GM18870 (cell line): ENCODE results near the gene MINPP1.

Experiments used
- ATAC-seq: cut with Tn5 transposase; IDR thresholded peaks from one replicate; pipeline ENCODE4 v1.9.1; 2021; ENCODE audit warnings: moderate library complexity; ENCODE audit not compliant: unreplicated experiment

Gene MINPP1

DNA sequence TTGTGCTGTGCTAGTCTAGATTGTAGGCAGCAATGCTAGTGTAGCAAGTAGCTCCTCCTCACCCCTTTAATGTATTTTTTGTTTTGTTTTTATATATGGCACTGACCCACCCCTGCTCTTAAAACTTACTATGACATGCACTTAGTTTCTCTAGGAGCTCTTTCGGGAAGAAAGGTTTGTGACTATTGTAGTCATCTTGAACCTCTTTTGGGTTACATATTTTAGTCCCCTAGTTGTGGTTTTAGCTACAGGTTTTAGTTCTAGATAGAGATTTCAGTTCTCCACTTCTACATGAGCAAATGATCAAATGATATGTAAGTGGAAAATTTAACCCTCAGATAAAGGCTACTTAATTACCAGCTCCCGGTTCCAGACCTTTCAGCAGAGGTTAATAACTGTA, 14.9 kb downstream of the MINPP1 start:
- ATAC-seq: peak; percentile 64

DNA sequence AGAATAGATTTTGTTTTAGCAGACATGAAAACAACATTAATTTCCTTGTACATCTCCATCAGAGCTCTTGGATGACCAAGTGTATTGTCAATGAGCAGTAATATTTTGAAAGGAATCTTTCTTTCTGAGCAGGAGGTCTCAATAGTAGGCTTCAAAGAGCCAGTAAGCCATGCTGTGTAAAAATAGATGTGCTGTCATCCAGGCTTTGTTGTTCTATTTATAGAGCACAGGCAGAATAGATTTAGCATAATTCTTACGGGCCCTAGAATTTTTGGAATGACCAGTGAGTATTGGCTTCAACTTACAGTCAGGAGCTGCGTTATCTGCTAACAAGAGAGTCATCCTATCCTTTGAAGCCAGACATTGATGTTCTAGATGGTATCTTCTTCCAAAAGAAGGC, 19.0 kb downstream of the MINPP1 start:
- no peak for ATAC-seq

DNA sequence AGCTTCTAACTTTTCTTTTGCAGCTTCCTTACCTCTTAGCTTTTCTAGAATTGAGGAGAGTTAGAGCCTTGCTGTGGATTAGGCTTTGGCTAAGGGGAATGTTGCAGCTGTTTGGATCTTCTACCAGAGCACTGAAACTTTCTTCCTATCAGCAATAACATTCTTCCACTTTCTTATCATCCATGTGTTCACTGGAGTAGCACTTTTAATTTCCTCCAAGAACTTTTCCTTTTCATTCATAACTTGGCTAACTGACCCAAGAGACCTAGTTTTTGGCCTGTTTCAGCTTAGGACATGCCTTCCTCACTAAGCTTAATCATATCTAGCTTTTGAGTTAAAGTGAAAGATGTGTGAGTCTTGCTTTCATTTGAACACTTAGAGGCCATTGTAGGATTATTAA, 19.6 kb downstream of the MINPP1 start:
- ATAC-seq: no peak

DNA sequence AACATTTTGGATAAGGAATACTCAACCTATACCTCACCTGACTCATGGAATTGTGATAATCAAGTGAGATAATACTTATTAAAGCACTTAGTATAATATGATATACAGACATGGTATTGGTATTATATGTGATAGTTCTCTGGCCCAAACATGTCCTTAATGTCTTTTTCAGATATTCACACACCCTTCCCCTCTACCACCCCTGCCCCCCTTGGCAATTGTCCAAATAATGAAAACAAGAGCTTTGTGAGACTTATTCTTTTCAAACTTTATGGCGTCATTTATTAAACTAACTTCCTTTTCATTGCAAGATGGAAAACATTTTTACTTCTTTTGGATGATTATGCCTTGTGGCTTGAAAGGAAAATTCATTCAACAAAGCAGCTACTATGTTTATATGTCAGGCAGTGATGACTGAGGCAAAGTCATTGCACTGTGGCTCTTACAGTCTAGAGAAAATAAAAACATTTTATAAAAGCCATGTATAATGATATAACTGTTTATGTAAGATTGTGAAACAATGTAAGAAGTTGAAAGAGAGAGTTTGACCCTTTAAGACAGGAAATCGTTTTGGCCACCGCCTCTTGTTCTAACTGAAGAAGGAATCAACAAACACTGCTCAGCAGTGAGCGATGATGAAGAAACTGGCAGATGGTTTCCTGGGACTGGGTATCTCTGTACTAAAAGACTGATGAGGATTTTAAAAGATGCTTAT, 27.4 kb downstream of the MINPP1 start:
- ATAC-seq: no peak

DNA sequence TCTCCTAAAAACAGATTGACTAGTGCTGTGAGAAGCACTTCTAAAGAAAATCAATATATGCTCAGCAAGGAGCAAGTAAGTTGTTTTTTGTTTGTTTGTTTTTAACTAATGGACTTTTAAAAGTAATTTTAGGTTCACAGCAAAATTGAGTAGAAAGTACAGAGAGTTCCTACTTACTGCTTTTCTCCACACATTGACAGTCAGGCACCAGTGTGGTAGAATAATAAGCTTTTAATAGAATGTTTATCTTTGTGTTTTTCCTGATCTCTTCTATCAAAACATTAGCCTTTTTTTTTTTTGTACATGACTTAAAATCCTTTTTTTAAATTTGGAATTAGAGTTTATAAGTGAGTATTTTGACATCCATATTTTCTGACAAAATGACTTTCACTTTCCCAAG, 28.0 kb downstream of the MINPP1 start:
- no peak for ATAC-seq

DNA sequence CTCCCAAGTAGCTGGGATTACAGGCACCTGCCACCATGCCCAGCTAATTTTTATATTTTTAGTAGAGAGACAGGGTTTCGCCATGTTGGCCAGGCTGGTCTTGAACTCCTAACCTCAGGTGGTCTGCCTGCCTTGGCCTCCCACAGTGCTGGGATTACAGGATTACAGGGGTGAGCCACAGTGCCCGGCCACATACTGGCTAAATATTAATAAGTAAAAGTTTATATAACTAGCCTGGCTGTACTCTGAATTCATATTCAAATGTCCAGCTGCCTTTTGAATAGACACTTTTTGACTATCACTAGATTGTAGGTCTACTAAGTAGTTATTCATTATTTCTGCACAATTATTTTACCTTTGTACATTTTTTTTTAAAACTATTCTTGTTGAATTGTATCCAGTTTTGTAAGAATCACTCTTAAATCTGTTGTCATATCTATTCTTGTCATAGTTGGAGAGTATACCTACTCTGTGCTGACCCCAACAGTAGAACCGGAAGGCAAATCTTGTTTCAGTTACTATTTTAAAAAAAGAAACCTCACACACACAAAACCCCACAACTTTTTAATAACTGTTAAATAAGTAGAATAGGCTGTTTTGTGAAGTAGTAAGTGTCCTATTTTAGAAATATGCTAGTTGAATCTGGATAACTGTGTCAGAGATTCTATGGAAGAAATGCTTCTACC, 29.6 kb downstream of the MINPP1 start:
- no peak for ATAC-seq

DNA sequence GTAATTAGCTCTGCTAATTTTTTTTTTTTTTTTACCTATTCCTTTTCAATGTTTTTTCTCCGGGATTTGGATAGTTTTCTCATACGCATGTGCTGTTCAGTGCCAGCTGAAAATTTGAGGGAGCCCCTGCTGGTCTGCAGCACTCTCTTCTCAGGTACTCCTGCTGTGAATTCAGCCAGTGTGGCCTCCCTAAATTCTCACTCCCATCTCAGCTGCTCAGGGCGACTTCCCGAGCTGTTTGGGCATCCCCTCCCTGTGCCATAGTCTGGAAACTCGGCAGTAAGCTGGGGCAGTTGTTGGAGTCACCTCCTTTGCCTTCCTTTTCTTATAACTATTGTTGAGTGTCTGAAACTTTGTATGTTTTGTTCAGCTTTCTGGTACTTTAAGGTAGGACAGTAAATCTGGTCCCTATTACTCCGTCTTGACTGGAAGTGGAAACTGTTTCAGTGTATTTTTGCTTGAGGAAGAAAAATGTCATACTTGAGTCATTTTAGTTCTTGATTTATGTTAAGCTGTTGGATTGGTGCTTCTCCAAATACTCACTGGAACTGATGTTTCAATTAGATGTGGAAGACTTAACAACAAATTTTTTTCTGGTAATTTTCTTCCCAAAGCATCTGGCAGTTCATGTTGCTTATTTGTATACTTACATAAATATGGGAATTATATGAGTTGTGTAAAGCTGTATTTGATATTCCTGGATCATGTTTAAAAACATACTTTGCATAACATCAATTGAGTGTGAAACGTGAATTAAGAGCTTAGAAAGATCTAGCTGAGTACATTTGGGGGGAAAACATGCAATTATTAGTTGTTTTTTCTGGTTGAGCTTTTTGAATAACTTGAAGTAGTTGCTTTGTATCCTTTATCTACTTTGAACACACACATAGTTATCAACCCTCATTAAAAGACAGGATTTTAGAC, 33.7 kb downstream of the MINPP1 start:
- no peak for ATAC-seq

DNA sequence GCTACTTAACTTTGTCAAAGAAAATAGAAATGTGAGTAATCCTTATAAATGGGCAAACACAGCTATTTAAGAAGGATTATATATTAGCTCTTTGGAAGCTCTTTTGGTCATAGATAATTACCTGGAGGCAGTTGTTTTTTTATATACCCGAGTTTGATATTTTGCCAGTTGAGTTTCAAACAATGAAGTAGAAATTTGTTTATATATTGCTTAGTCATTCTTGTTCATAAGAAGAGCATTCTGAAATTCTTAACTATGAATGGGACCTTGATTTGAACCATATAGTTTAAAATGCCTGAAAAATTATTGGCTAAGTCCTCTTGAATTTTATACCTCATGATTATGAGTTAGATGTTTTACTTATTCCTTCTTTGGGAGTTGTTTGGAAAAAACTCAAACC, 36.4 kb downstream of the MINPP1 start:
- no peak for ATAC-seq

DNA sequence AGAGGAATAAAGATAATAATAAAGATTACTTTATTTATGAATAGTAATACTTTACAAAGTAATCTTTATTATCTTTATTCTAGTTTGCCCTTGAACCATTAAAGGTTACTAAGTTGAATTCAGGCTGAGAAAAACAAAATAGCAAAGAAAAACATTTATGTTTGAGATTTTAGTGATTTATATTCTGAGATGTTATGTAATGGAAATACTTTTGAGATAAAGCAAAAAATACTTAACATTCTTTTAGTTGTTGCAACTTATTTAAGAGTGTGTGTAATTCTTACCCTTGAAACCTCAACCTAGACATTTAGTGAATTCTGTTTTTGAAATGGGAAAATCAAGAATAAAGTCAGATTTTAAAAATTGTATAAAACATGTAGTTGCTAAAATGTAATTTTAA, 40.0 kb downstream of the MINPP1 start:
- no peak for ATAC-seq

DNA sequence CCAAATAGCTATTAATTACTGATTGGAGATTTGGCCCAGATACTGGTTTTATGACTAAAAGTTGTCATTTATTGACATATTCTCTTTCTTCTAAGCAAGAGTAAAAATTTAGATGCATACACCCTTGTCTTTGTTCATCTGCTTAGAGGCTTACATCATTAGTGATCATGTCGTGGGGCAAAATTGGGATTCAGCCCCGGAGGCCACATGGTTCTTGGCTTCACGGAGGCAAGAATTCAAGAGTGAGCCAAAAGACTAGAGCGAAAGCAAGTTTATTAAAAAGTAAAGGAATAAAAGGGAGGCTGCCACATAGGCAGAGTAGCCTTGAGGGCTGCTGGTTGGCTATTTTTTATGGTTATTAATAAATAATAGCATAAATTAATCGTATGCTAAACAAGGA, 41.1 kb downstream of the MINPP1 start:
- ATAC-seq: no peak

DNA sequence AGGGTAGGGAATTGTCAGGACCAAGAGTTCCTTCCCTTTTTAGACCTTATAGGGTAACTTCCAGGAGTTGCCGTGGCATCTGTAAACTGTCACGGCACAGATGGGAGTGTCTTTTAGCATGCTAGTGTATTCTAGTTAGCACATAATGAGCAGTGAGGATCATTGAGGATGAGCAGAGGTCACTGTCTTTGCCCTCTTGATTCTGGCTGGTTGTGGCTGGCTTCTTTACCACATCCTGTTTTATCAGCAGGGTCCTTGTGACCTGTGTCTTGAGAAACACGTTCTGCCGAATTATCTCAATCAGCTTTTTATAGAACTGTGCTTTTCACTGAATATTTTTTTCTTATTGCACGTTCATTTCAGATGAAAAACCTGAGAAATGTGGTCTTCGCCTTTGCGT, 41.5 kb downstream of the MINPP1 start:
- ATAC-seq: no peak

DNA sequence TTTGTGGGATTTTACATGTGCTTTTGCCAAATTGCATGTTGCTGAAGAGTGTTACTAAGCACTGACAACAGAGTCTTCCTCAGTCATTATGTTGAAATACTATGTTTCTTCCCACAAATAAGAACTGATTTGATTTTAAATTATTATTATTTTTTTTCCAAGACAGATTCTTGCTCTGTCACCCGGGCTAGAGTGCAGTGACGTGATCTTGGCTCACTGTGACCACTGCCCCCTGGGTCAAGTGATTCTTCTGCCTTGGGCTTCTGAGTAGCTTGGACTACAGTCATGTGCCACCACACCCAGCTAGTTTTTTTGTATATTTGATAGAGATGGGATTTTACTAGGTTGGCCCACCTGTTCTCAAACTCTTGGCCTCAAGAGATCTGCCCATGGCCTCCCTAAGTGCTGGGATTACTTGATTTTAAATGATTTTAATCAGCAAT, 42.3 kb downstream of the MINPP1 start:
- no peak for ATAC-seq

DNA sequence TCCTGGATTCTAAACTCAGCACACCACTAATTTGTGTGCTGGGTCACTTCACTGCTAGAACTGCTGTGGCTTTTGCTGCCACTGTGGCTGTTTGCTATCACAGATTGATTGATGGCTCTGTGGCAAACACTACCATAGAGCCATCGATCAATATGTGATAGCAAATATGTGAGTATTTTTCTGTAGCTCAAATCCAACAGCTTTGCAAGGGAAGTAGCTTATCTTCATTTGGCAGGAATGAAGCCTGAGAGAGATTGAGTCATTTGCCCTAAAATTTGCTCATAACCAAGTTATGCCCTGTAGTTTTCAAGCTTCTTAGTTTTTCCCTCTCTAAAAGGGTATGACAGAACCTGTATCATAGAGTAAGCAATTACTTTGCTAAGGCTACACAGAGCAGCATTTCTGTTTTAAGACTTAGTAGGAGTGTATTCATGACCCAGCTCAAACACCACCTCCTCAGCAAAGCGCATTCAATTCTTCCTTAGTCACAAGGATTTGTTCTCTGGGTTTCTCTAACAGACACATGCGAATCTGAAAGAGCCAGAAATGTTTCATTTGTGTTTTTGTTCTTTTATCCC, 43.1 kb downstream of the MINPP1 start:
- ATAC-seq: no peak

DNA sequence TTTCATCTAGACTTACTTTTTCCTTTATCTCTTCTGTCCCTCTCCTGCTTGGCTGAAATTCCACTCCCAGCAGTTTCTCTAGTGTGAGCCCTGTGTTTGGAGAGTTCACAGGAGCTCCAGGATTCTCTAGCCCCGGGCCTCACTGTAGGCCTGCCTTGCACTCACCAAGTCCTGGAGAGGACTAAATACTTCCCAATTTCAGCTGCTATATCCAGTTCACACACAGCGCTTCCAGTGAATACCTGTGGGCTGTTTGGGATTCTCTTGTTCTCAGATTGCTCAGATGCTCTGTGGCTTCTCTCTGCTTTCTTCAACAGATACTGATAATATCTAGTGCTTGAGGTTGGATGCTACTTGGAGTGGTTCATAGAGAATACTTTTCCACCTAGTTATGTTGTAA, 46.0 kb downstream of the MINPP1 start:
- ATAC-seq: no peak

DNA sequence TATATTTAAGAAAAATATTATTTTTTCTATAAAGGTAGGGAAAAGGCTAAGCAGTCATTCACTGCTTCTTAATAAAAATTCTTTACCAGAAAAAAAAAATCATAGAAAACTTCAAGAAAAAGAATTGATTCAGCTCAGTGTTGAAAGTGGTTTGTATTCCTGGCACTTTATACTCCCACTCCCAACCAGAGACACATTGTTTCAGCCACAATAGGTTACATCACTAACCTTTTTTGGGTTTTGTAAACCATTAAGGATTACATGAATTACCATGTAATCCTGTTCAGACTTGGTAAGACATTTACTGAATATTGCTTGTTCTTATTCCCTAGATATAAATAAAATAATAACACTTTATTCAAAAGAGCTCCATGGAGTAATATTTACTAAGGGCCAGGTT, 46.6 kb downstream of the MINPP1 start:
- no peak for ATAC-seq

DNA sequence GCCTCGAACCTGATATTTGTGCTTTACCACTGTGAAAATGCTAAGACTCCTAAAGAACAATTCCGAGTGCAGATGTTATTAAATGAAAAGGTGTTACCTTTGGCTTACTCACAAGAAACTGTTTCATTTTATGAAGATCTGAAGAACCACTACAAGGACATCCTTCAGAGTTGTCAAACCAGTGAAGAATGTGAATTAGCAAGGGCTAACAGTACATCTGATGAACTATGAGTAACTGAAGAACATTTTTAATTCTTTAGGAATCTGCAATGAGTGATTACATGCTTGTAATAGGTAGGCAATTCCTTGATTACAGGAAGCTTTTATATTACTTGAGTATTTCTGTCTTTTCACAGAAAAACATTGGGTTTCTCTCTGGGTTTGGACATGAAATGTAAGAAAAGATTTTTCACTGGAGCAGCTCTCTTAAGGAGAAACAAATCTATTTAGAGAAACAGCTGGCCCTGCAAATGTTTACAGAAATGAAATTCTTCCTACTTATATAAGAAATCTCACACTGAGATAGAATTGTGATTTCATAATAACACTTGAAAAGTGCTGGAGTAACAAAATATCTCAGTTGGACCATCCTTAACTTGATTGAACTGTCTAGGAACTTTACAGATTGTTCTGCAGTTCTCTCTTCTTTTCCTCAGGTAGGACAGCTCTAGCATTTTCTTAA, 47.7 kb downstream of the MINPP1 start:
- no peak for ATAC-seq

DNA sequence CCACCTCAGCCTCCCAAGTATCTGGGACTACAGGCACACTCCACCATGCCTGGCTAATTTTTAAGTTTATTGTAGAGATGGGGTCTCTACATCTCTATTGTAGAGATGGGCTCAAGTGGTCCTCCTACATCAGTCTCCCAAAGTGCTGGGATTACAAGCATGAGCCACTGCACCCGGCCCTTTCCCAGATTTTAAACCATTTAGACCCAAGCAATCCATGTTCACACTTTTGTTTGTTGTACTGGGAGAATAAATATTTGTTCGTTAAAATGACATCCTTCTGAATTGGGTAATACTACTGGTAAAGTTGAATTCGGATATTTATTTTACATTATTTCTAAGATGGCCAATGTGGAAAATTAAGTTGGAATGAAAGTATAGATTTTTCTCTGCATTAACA, 52.7 kb downstream of the MINPP1 start:
- no peak for ATAC-seq

DNA sequence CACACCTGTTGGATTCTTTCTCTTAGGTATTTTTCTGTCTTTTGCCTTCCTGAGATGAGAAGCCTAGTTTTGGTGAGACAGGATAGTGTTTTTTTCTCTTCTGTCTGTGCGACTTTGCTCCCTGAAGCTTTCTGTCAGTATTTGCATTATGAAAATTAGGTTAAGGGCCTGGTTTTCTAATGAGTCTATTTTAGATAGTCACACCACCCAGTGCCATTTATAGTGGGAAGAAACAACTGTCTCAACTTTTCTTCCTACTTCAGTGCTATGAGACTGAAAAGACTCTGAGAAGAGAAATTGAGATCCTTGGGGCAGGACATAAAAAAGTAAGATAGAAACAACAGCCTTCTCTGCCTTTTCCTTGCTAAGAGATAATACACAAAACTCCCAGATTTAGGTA, 53.6 kb downstream of the MINPP1 start:
- no peak for ATAC-seq

DNA sequence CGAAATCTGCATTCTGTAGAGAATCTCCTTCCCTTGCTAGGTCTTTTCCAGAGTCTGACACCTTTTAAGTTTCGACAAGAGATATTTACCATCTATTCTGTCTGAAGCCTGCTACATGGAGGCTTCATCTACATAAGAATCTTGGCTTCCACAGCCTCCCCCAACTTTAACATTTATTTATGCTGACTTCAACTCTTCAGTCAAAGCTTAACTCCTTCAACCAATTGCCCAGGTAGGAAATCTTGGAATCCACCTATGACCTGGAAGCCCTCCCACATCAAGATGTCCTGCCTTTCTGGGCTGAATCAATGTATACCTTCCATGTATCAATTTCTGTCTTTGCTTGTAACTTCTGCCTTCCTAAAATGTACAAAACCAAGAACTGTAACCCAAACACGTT, 54.7 kb downstream of the MINPP1 start:
- no peak for ATAC-seq

DNA sequence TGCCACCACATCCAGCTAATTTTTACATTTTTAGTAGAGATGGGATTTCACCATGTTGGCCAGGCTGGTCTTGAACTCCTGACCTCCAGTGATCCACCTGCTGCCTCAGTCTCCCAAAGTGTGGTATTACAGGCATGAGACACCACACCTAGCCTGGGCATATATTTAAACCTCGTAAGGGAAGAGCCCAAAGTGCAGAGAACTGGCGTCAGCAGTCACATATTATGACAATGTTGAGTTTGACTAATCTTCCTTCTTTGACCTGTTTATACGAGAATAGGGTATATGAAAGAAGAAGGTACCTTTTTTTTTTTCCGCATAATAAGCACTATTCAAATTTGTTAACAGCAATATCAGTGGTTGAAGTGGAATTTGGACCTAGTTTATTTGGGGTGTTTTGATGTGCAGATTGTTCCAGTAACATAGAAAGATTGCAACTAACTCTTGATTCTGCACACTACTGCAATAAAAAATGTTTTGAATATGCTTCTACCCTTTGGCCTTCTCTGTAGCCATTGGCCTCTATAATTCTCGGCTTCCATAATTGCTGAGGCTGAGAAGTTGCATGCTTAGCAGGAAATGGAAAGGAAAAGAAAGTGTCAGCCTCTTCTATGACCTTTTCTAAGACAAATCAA, 55.9 kb downstream of the MINPP1 start:
- ATAC-seq: no peak
